GM23248 (cell line): ENCODE results near the gene COL7A1. TPM values are rescaled to one million over a fixed set of nuclear protein-coding genes. Genes with fewer than 3 reads are reported as not detected.

Source experiments
- DNase-seq: peaks from one replicate; pipeline ENCODE4 v3.0.0-alpha.2; 2015
- H2AFZ ChIP-seq: fragments of 200-600 bp; sonication (generic); 2 replicates; pipeline ENCODE4 v1.6.1; 2016; ENCODE audit warnings: antibody characterized with exemption
- H3F3A ChIP-seq: fragments of 200-600 bp; sonication (generic); 2 replicates; pipeline ENCODE4 v1.6.1; 2016; ENCODE audit warnings: mild to moderate bottlenecking, antibody characterized with exemption, mixed run types; ENCODE audit not compliant: insufficient read depth
- H3K27ac ChIP-seq: fragments of 200-600 bp; sonication (generic); 2 replicates; pipeline ENCODE4 v1.5.1; 2016; ENCODE audit warnings: mild to moderate bottlenecking
- H3K27me3 ChIP-seq: fragments of 200-600 bp; sonication (generic); replicated peaks from 2 replicates; pipeline ENCODE4 v1.6.1; 2016; ENCODE audit warnings: mild to moderate bottlenecking; ENCODE audit not compliant: insufficient read depth
- H3K36me3 ChIP-seq: fragments of 200-600 bp; sonication (generic); 2 replicates; pipeline ENCODE4 v1.6.1; 2016; ENCODE audit warnings: low read depth, mild to moderate bottlenecking
- H3K4me1 ChIP-seq: fragments of 200-600 bp; sonication (generic); 2 replicates; pipeline ENCODE4 v1.6.1; 2016; ENCODE audit warnings: mild to moderate bottlenecking; ENCODE audit not compliant: insufficient read depth
- H3K4me2 ChIP-seq: fragments of 200-600 bp; sonication (generic); one replicate; pipeline ENCODE4 v1.6.1; 2016; ENCODE audit warnings: mild to moderate bottlenecking; ENCODE audit not compliant: unreplicated experiment
- H3K4me3 ChIP-seq: fragments of 200-600 bp; sonication (generic); 2 replicates; pipeline ENCODE4 v1.5.1; 2016; ENCODE audit warnings: mild to moderate bottlenecking
- H3K79me2 ChIP-seq: fragments of 200-600 bp; sonication (generic); 2 replicates; pipeline ENCODE4 v1.6.1; 2016; ENCODE audit warnings: mild to moderate bottlenecking; ENCODE audit not compliant: insufficient read depth
- H3K9ac ChIP-seq: fragments of 200-600 bp; sonication (generic); 2 replicates; pipeline ENCODE4 v1.6.1; 2016; ENCODE audit warnings: mild to moderate bottlenecking
- H3K9me2 ChIP-seq: fragments of 200-600 bp; sonication (generic); 2 replicates; pipeline ENCODE4 v1.6.1; 2016; ENCODE audit warnings: mixed run types, mild to moderate bottlenecking, moderate library complexity; ENCODE audit not compliant: insufficient read depth
- H3K9me3 ChIP-seq: fragments of 200-600 bp; sonication (generic); one replicate; pipeline ENCODE4 v1.6.1; 2017; ENCODE audit warnings: low read depth
- H4K20me1 ChIP-seq: fragments of 200-600 bp; sonication (generic); 2 replicates; pipeline ENCODE4 v1.6.0; 2016; ENCODE audit not compliant: insufficient read depth
- EZH2 ChIP-seq: fragments of 200-600 bp; sonication (generic); IDR thresholded peaks from 2 replicates; pipeline ENCODE4 v1.6.1; 2018; ENCODE audit warnings: antibody characterized with exemption, mild to moderate bottlenecking; ENCODE audit not compliant: insufficient read depth, poor library complexity, severe bottlenecking
- EZH2phosphoT487 ChIP-seq: fragments of 200-600 bp; sonication (generic); IDR thresholded peaks from 2 replicates; pipeline ENCODE4 v1.6.1; 2018; ENCODE audit warnings: antibody characterized with exemption, moderate library complexity, mild to moderate bottlenecking, low read depth; ENCODE audit not compliant: insufficient read depth
- WGBS, 2 experiments: methylation state at CpG; one replicate each; pipeline ENCODE4 v1.1.6; 2015 to 2017; ENCODE audit warnings: low lambda C conversion rate in 2 of 2, low coverage in 1 of 2; ENCODE audit errors: missing lambda C conversion rate in 2 of 2; 5-methylcytosine and 5-hydroxymethylcytosine counted together
- in situ Hi-C: fragments of 300-500 bp; cut with MboI; formaldehyde crosslinking; loops from 2 replicates; pipeline ENCODE4 v1.15.0; 2020
- polyA plus RNA-seq: library from polyadenylated mRNA; unstranded; fragments of >200 nt; fragmentation: Nextera tagmentation; extraction: Ambion mirVana; gene quantifications from 2 replicates; pipeline ENCODE4 v1.2.1, GENCODE V29; 2016
- total RNA-seq: library from RNA; depleted of rRNA; stranded (reverse); fragments of >200 nt; shearing (Covaris generic); gene quantifications from 2 replicates; pipeline ENCODE4 v1.2.3, GENCODE V29; 2014

Gene COL7A1
- total and polyA plus RNA-seq, 2 experiments from 2014 or later, result 11.2 to 33.6 TPM

DNA sequence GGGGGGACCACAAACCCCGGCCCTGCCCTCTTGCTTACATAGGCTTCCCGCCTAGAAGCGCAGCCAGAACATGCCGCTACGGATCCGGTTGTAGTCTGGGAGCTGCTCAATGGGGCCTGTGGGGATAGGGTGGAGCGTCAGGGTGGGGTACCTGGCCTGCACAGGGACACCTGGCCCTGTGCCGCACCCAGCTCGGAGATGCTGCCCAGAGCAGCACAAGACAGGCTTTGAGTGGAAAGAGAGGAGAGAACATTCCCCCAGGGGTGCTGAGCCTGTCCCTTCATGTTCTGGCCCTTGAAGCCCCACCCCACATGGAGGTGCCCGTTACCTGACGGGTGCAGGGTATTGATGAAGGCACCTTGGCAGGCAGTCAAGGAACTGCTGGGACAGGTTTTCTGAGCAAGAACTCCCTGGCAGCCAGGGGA is 4.0 kb upstream of the COL7A1 start:
- Histone ChIP-seq H3K4me1 (peaks cover 50% of the 10 kb centered on the region), H2AFZ (no peak overlapping the region), H3K4me3 (peak overlapping the region; percentile 26; the same call in 1 of the 2 replicates), H3F3A (peaks cover 45% of the 10 kb centered on the region), H3K9me3 (no peaks in the 10 kb centered on the region), H3K9me2 (no peaks in the 10 kb centered on the region), H3K79me2 (peaks cover 7% of the 10 kb centered on the region; the same call in 1 of the 2 replicates), H3K4me2 (peak overlapping the region; percentile 66), H3K27ac (peak overlapping the region; percentile 90), H3K9ac (peak overlapping the region; percentile 62), H3K27me3 (no peaks in the 10 kb centered on the region), H4K20me1 (no peaks in the 10 kb centered on the region), H3K36me3 (peaks cover 17% of the 10 kb centered on the region; the same call in 1 of the 2 replicates)
- WGBS, 2 experiments, result 51 to 61% methylated on average over 11 of the region's 11 CpGs
- in situ Hi-C loops, result no loop called here
- TF ChIP-seq EZH2phosphoT487 (no peak), EZH2 (no peak)
- DNase-seq, result no peak

- Histone ChIP-seq H3K79me2 (peaks cover 7% of the 10 kb centered on the region; the same call in 1 of the 2 replicates), H3K27me3 (no peaks in the 10 kb centered on the region), H3K4me1 (peaks cover 52% of the 10 kb centered on the region), H3K4me2 (peak overlapping the region; percentile 66), H2AFZ (no peak overlapping the region), H3F3A (peaks cover 42% of the 10 kb centered on the region), H3K4me3 (peak overlapping the region; percentile 26; the same call in 1 of the 2 replicates), H3K36me3 (peaks cover 17% of the 10 kb centered on the region; the same call in 1 of the 2 replicates), H4K20me1 (no peaks in the 10 kb centered on the region), H3K9me3 (no peaks in the 10 kb centered on the region), H3K9me2 (no peaks in the 10 kb centered on the region), H3K27ac (peak overlapping the region; percentile 90), H3K9ac (peak overlapping the region; percentile 62)
- no peak for TF ChIP-seq EZH2phosphoT487
- TF ChIP-seq EZH2, result no peak
- DNase-seq, result peak; percentile 96
- 4 to 6% methylated on average over 5 of the region's 5 CpGs for WGBS, 2 experiments
- in situ Hi-C loops, result no loop called here
These were observed 3.4 kb upstream of the COL7A1 start for GRCh38 chr3:48598323-48599076.

GRCh38 chr3:48597408-48597800 is 2.3 kb upstream of the COL7A1 start:
- Histone ChIP-seq H3K4me2 (peak overlapping the region; percentile 66), H3F3A (peaks cover 42% of the 10 kb centered on the region), H3K9me3 (no peaks in the 10 kb centered on the region), H3K36me3 (peaks cover 17% of the 10 kb centered on the region; the same call in 1 of the 2 replicates), H3K27me3 (no peaks in the 10 kb centered on the region), H3K79me2 (peaks cover 7% of the 10 kb centered on the region; the same call in 1 of the 2 replicates), H3K27ac (peak overlapping the region; percentile 90), H4K20me1 (no peaks in the 10 kb centered on the region), H3K4me1 (peaks cover 52% of the 10 kb centered on the region), H3K9me2 (no peaks in the 10 kb centered on the region), H2AFZ (no peak overlapping the region), H3K4me3 (no peak overlapping the region), H3K9ac (peak overlapping the region; percentile 62)
- DNase-seq, result no peak
- TF ChIP-seq EZH2phosphoT487, result no peak
- no peak for TF ChIP-seq EZH2
- in situ Hi-C loops, result no loop called here
- 90 to 92% methylated on average over 6 of the region's 6 CpGs for WGBS, 2 experiments

GRCh38 chr3:48596676-48597407 is 1.7 kb upstream of the COL7A1 start:
- Histone ChIP-seq H3K27ac (no peak overlapping the region), H3K9me2 (no peaks in the 10 kb centered on the region), H3K4me2 (no peak overlapping the region), H3K27me3 (no peaks in the 10 kb centered on the region), H3K9ac (no peak overlapping the region), H3K4me1 (peaks cover 52% of the 10 kb centered on the region), H3F3A (peaks cover 41% of the 10 kb centered on the region), H3K36me3 (peaks cover 17% of the 10 kb centered on the region; the same call in 1 of the 2 replicates), H3K9me3 (no peaks in the 10 kb centered on the region), H3K4me3 (no peak overlapping the region), H2AFZ (no peak overlapping the region), H3K79me2 (peaks cover 7% of the 10 kb centered on the region; the same call in 1 of the 2 replicates), H4K20me1 (no peaks in the 10 kb centered on the region)
- in situ Hi-C loops, result no loop called here
- TF ChIP-seq EZH2phosphoT487 (no peak), EZH2 (no peak)
- DNase-seq, result no peak
- WGBS, 2 experiments, result 83 to 86% methylated on average over 8 of the region's 8 CpGs
